GM19328 (cell line): ENCODE data around the gene CAPN3.

Source experiments
- ATAC-seq: cut with Tn5 transposase; IDR thresholded peaks from one replicate; pipeline ENCODE4 v1.9.1; 2021; ENCODE audit warnings: mild to moderate bottlenecking, moderate library complexity; ENCODE audit not compliant: unreplicated experiment

The CAPN3 gene

GRCh38 chr15:42355291-42355690 is 4.0 kb upstream of the CAPN3 start:
- no peak for ATAC-seq

GRCh38 chr15:42356851-42357250 is 2.5 kb upstream of the CAPN3 start:
- no peak for ATAC-seq

GRCh38 chr15:42358141-42358540 is 1.2 kb upstream of the CAPN3 start:
- ATAC-seq, result no peak

- ATAC-seq, result no peak
Observed at GRCh38 chr15:42359985-42360384, 684 bp downstream of the CAPN3 start.

GRCh38 chr15:42360535-42361112 is 1.3 kb downstream of the CAPN3 start:
- ATAC-seq, result no peak

- no peak for ATAC-seq
Observed at GRCh38 chr15:42363487-42363886, 4.2 kb downstream of the CAPN3 start.

GRCh38 chr15:42363942-42364341 is 4.6 kb downstream of the CAPN3 start:
- ATAC-seq, result no peak

- no peak for ATAC-seq
Observed at GRCh38 chr15:42364529-42364928, 5.2 kb downstream of the CAPN3 start.

GRCh38 chr15:42365921-42366550 is 6.7 kb downstream of the CAPN3 start:
- ATAC-seq, result no peak

GRCh38 chr15:42367041-42367440 is 7.7 kb downstream of the CAPN3 start:
- ATAC-seq, result no peak

GRCh38 chr15:42368096-42368495 is 8.8 kb downstream of the CAPN3 start:
- ATAC-seq, result no peak

- ATAC-seq, result no peak
Observed at GRCh38 chr15:42371096-42371495, 11.8 kb downstream of the CAPN3 start.

- ATAC-seq, result no peak
Observed at GRCh38 chr15:42373274-42373673, 14.0 kb downstream of the CAPN3 start.

GRCh38 chr15:42373936-42374335 is 14.6 kb downstream of the CAPN3 start:
- no peak for ATAC-seq

- no peak for ATAC-seq
Observed at GRCh38 chr15:42374810-42375209, 15.5 kb downstream of the CAPN3 start.

GRCh38 chr15:42375252-42375651 is 16.0 kb downstream of the CAPN3 start:
- no peak for ATAC-seq

- ATAC-seq, result no peak
Observed at GRCh38 chr15:42375941-42376340, 16.6 kb downstream of the CAPN3 start.

- ATAC-seq, result no peak
Observed at GRCh38 chr15:42378011-42378410, 18.7 kb downstream of the CAPN3 start.

GRCh38 chr15:42384597-42384996 is 25.3 kb downstream of the CAPN3 start:
- no peak for ATAC-seq

GRCh38 chr15:42385206-42385979 is 26.1 kb downstream of the CAPN3 start:
- ATAC-seq, result no peak

GRCh38 chr15:42385980-42386700 is 26.8 kb downstream of the CAPN3 start:
- no peak for ATAC-seq

- ATAC-seq, result no peak
Observed at GRCh38 chr15:42387603-42388002, 28.3 kb downstream of the CAPN3 start.
